Measurements from ENCODE around the gene EPS8L2. TPM values are rescaled to one million over a fixed set of nuclear protein-coding genes. Genes with fewer than 3 reads are reported as not detected.

Gene EPS8L2
- total and polyA plus RNA-seq, 9 of the 15 experiments (the other 6 are each of a cell fraction or from before 2014, with no cell fraction given): 0.75 to 17.0 (median 3.7) TPM

DNA sequence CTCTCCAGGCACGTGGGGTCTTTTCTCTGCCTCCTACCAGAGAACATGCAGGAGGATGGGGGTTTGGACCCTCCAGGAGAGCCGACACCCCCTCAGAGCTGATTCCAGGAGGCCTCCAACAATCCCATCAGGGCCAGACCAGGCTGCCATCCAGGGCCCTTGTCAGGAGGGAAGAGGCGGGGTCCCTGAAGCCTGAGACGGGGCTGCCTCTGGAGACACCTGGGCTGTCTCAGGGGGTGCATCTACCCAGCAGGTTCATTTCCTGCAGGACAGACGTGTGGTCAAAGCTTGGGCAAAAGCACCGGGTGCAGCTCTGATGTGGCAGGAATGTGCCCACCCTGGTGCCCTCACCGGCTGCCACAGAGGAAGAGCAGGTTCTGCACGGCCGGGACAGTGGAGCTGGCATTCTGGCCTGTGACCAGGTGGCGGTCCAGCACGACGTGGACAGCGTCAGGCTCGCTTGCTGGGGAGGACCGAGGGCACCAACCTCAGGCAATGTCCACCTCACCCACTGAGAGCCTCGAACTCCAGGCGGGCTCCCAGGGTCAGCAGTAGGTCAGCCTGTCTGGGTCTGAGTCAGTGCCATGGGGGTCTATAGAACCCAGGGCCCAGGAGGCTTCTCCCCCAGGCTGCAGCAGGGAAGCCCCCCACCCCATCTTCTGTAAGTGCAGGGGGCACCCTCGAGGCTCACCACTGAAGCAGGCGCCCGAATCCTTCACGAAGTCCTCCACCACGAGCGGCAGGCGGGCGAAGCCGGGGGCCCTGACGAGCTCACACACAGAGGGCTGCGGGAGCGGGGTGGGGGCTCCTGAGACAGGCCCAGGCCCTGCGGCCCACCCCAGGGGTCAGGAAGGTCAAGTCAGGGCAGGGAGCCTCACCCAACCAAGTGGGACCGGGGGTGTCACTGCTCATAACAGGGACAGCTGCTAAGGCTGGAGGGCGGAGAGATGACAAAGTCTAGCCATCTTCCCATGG is 64.9 kb downstream of the EPS8L2 start (continued):
- TF ChIP-seq E2F8 (IDR thresholded peaks at IDR 0.05; ENCODE audit: low read depth, partially characterized antibody): no peak
- TF ChIP-seq, protein P1, sequence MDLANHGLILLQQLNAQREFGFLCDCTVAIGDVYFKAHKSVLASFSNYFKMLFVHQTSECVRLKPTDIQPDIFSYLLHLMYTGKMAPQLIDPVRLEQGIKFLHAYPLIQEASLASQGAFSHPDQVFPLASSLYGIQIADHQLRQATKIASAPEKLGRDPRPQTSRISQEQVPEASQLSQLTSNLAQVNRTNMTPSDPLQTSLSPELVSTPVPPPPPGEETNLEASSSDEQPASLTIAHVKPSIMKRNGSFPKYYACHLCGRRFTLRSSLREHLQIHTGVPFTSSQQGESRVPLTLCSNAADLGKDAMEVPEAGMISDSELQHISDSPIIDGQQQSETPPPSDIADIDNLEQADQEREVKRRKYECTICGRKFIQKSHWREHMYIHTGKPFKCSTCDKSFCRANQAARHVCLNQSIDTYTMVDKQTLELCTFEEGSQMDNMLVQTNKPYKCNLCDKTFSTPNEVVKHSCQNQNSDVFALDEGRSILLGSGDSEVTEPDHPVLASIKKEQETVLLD (IDR thresholded peaks at IDR 0.05): no peak
- TF ChIP-seq IRF9 (tag; IDR thresholded peaks at IDR 0.05): no peak
- no peak for TF ChIP-seq ZFP1 (CRISPR knock-in tag; IDR thresholded peaks at IDR 0.05)
- peak; percentile 60 for TF ChIP-seq POLR2G (IDR thresholded peaks at IDR 0.05; ENCODE audit: low read depth, low read length)
- no peak for TF ChIP-seq ELF1 (tag; IDR thresholded peaks at IDR 0.05)
- TF ChIP-seq POU5F1 (IDR thresholded peaks at IDR 0.05; ENCODE audit: borderline replicate concordance, low read depth, low read length, partially characterized antibody): no peak
- no peak for TF ChIP-seq PHF21A (IDR thresholded peaks at IDR 0.05; ENCODE audit: borderline replicate concordance, low read depth)
- TF ChIP-seq NFE2 (IDR thresholded peaks at IDR 0.05; ENCODE audit: low read depth): no peak
- TF ChIP-seq RFX1 (IDR thresholded peaks at IDR 0.05): no peak
- no peak for TF ChIP-seq ZNF436 (CRISPR knock-in tag; IDR thresholded peaks at IDR 0.05)
- TF ChIP-seq RBFOX2 (IDR thresholded peaks at IDR 0.05; ENCODE audit: low read depth, low read length): peak; percentile 34; the same call in 1 of the 2 replicates
- TF ChIP-seq PML (IDR thresholded peaks at IDR 0.05; ENCODE audit: low read length): 0 out of 2 replicates have a peak, but pooled peaks have one; percentile 21
- TF ChIP-seq PPARD (CRISPR knock-in tag; IDR thresholded peaks at IDR 0.05): no peak
- TF ChIP-seq, protein P2, sequence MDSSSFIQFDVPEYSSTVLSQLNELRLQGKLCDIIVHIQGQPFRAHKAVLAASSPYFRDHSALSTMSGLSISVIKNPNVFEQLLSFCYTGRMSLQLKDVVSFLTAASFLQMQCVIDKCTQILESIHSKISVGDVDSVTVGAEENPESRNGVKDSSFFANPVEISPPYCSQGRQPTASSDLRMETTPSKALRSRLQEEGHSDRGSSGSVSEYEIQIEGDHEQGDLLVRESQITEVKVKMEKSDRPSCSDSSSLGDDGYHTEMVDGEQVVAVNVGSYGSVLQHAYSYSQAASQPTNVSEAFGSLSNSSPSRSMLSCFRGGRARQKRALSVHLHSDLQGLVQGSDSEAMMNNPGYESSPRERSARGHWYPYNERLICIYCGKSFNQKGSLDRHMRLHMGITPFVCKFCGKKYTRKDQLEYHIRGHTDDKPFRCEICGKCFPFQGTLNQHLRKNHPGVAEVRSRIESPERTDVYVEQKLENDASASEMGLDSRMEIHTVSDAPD (CRISPR knock-in tag; IDR thresholded peaks at IDR 0.05): no peak
- TF ChIP-seq ZNF518B (CRISPR knock-in tag; IDR thresholded peaks at IDR 0.05): no peak
- TF ChIP-seq CC2D1A (IDR thresholded peaks at IDR 0.05): no peak
